Left lung (tissue), 10 donors: ENCODE results near the gene ICA1. TPM values are rescaled to one million over a fixed set of nuclear protein-coding genes. Genes with fewer than 3 reads are reported as not detected.

ENCODE experiments used
- ATAC-seq: fragments of 200-7000 bp; cut with Tn5 transposase; one replicate; pipeline ENCODE4 v1.9.1; 2020; ENCODE audit warnings: moderate library complexity
- DNase-seq, 4 donors: peaks; one replicate each; pipeline ENCODE4 v3.0.0-alpha.2; 2013 to 2020
- H3K27ac ChIP-seq, 2 donors: fragments of 200-600 bp; sonication (generic) in 1 of 2; one replicate each; pipeline versions ENCODE4 v1.5.0 to v1.8.0; 2020 to 2021
- H3K27me3 ChIP-seq, 2 donors: fragments of 200-600 bp; sonication (generic) in 1 of 2; one replicate each; pipeline versions ENCODE4 v1.5.0 to v1.8.0; 2020 to 2021
- H3K36me3 ChIP-seq, 2 donors: fragments of 200-600 bp; sonication (generic) in 1 of 2; one replicate each; pipeline versions ENCODE4 v1.5.0 to v1.8.0; 2020 to 2021
- H3K4me1 ChIP-seq, 2 donors: fragments of 200-600 bp; one replicate each; pipeline ENCODE4 v1.8.0; 2021
- H3K4me3 ChIP-seq, 2 donors: fragments of 200-600 bp; sonication (generic) in 1 of 2; one replicate each; pipeline versions ENCODE4 v1.5.0 to v1.8.0; 2020 to 2021; ENCODE audit warnings: mild to moderate bottlenecking in 1 of 2
- H3K9me3 ChIP-seq, 2 donors: fragments of 200-600 bp; sonication (generic) in 1 of 2; one replicate each; pipeline versions ENCODE4 v1.5.0 to v1.8.0; 2020 to 2021
- intact Hi-C, 2 donors: fragments of 100-400 bp; cut with DNase I; formaldehyde crosslinking; loops; one replicate each; pipeline versions ENCODE4 v1.11.2 to v1.14.2; 2022
- polyA plus RNA-seq, 6 donors: library from polyadenylated mRNA; unstranded; fragments of 120-200 nt; gene quantifications; one replicate each; pipeline ENCODE4 v1.2.1, GENCODE V29; 2013; ENCODE audit not compliant: insufficient read length in 6 of 6
- total RNA-seq, 2 donors: library from RNA; stranded (reverse); fragmentation: NEBNext Ultra II Directional; extraction: Animal tissue kit (Norgen Biotek cat#: 25700); gene quantifications; one replicate each; pipeline ENCODE4 v1.2.1, GENCODE V29; 2021
- TF ChIP-seq, protein P1 (sequence below), 2 donors: fragments of 200-600 bp; sonication (generic) in 1 of 2; IDR thresholded peaks; one replicate each; pipeline versions ENCODE4 v1.5.0 to v1.8.0; 2021; ENCODE audit warnings: antibody characterized with exemption in 2 of 2
- donor health status: DM: no; HTN: yes; CAD: no.
- donor health status: DM: no; HTN: no; CAD: no.

ICA1 gene
- total and polyA plus RNA-seq, 8 donors, result 22.4 to 53.3 (median 40.5) TPM

DNA sequence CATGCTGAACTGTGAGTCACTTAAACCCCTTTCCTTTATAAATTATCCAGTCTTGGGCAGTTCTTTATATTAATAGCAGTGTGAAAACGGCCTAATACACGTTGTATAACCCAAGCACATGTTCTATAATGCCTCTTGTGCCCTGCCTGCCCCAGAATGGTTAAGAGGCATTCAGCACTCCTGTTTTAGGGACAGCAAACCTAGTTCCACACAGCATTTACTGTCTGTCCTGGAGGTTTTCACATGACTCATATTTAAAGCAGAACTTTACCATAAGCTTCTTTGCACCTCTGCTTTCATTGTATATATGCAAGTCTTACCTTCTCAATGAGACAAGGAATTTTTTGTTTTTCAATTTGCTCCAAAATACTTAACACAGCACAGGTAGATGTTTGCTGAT lies 144.8 kb downstream of the ICA1 start:
- ATAC-seq (no peak), DNase-seq (no peak)
- H3K27me3 ChIP-seq, result no peaks in the 10 kb centered on the region
- intact Hi-C loops, result no loop called here
- no peak overlapping the region for H3K4me3 ChIP-seq
- no peak overlapping the region for H3K27ac ChIP-seq
- H3K36me3 ChIP-seq, result peaks cover 0 to 36% of the 10 kb centered on the region in 2 donors
- H3K9me3 ChIP-seq, result no peaks in the 10 kb centered on the region
- TF ChIP-seq, protein P1, sequence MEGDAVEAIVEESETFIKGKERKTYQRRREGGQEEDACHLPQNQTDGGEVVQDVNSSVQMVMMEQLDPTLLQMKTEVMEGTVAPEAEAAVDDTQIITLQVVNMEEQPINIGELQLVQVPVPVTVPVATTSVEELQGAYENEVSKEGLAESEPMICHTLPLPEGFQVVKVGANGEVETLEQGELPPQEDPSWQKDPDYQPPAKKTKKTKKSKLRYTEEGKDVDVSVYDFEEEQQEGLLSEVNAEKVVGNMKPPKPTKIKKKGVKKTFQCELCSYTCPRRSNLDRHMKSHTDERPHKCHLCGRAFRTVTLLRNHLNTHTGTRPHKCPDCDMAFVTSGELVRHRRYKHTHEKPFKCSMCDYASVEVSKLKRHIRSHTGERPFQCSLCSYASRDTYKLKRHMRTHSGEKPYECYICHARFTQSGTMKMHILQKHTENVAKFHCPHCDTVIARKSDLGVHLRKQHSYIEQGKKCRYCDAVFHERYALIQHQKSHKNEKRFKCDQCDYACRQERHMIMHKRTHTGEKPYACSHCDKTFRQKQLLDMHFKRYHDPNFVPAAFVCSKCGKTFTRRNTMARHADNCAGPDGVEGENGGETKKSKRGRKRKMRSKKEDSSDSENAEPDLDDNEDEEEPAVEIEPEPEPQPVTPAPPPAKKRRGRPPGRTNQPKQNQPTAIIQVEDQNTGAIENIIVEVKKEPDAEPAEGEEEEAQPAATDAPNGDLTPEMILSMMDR (IDR thresholded peaks at IDR 0.05), result no peak
- no peaks in the 10 kb centered on the region for H3K4me1 ChIP-seq

DNA sequence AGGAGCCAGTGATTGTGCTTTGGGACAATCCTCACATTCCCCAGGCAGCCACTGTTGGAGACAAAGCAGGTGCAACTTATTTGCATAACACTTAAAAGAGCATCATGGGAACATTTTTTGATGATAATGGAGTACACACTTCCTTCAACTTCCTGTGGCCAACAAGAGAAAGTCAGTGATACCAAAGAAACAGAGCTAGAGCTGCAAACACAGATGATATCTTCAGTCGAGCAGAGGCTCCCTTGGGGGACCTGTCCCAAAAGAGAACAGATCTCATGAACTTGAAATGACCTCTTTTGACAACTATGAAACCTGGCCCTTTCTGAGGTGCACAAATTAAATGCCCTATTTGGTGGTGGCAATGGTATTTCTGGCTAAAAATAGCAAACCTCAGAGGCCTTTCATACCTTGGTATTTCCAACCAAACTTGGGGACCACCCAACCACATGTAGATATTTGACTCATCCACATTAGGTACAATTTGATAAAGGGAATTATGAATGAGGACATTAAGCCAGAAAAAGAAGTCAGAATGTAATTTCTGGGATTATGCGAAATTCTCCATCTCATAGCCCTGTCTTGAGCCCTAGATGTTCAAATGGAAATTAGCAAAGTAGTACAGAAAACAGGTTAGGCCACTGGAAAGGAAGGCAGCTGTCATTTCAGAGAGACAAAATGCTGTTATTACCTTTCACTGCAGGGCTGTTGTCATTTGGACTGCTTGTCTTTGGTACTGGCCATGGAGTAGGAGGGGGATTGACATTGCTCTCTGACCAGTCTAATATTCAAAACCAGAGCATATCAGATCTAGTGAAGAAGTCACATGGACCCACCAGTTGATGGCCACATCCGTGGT lies 146.2 kb downstream of the ICA1 start:
- intact Hi-C loops, result no loop called here
- Histone ChIP-seq H3K4me3 (no peak overlapping the region), H3K27ac (no peak overlapping the region), H3K9me3 (no peaks in the 10 kb centered on the region), H3K27me3 (no peaks in the 10 kb centered on the region), H3K36me3 (peaks cover 0 to 24% of the 10 kb centered on the region in 2 donors), H3K4me1 (no peaks in the 10 kb centered on the region)
- TF ChIP-seq, protein P1 (IDR thresholded peaks at IDR 0.05), result no peak
- ATAC-seq, result no peak
- no peak for DNase-seq

DNA sequence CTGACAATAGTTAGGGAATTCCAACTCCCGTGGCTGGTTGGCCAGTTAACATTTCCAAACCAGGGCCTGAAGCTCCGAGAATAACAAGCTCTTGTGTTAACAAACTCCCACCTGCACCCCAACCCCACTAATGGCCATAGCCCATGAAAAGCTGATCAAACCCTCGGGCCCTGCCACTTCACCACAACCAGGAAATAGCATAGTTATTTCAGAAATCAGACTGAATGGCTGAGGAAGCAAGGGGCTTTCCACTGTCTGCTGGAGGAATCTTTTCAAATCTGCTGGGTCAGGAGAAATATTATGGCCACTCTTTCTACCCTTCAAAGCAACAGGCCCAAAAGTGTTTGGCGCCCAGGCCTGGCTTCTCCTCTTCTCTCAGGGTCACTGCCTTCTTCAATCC lies 147.8 kb downstream of the ICA1 start:
- Histone ChIP-seq H3K4me1 (no peaks in the 10 kb centered on the region), H3K27me3 (no peaks in the 10 kb centered on the region), H3K27ac (no peak overlapping the region), H3K36me3 (peaks cover 0 to 9% of the 10 kb centered on the region in 2 donors), H3K4me3 (no peak overlapping the region), H3K9me3 (no peaks in the 10 kb centered on the region)
- TF ChIP-seq, protein P1 (IDR thresholded peaks at IDR 0.05), result no peak
- intact Hi-C loops, result no loop called here
- DNase-seq (no peak), ATAC-seq (no peak)

DNA sequence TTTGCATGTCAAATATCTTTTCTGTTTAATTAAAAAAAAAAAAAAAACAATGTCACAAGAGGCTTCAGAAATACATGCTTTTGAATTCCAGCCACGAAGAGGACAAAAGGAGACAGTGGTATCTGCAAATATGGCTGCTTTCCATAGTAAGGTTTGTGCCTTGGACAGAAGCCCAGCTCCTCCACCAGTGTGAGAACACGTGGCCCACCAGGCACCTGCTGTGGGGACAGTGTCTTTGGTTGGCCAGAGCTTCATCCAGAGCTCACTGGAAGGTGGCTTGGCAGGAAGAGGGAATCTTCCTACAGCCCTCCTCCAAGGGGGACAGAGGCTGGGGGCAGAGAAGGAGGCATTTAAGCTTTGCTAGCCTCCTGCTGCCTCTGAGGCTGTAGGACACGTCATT lies 148.8 kb downstream of the ICA1 start:
- DNase-seq, result no peak
- no peak for ATAC-seq
- Histone ChIP-seq H3K36me3 (peaks cover 0 to 6% of the 10 kb centered on the region in 2 donors), H3K4me1 (no peaks in the 10 kb centered on the region), H3K9me3 (no peaks in the 10 kb centered on the region), H3K27me3 (no peaks in the 10 kb centered on the region), H3K27ac (no peak overlapping the region), H3K4me3 (no peak overlapping the region)
- intact Hi-C loops, result no loop called here
- TF ChIP-seq, protein P1 (IDR thresholded peaks at IDR 0.05), result no peak

DNA sequence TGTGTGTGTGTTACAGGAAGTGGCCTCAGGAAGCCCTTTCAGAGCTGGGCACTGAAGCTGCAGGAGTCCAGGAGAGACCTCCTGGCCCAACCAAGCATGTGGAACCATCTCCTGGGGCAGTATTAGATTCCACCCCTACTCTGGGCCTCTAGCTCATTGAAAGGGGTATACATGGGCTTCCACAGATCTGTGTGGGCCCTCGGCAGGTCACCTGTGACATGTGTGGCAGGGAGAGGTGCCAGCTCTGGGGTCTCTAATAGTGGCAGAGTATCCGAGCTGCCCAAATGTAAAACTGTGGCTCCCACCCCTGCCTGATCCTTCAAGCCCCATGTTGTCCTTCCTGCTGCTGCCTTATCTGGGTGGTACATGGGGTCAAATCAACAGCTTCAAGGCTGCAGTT lies 149.3 kb downstream of the ICA1 start:
- Histone ChIP-seq H3K9me3 (no peaks in the 10 kb centered on the region), H3K27me3 (no peaks in the 10 kb centered on the region), H3K4me1 (no peaks in the 10 kb centered on the region), H3K27ac (no peak overlapping the region), H3K36me3 (peaks cover 0 to 6% of the 10 kb centered on the region in 2 donors), H3K4me3 (no peak overlapping the region)
- intact Hi-C loops, result no loop called here
- DNase-seq, result no peak
- TF ChIP-seq, protein P1 (IDR thresholded peaks at IDR 0.05), result no peak
- no peak for ATAC-seq
